Heart left ventricle (tissue), 13 donors: ENCODE results near the gene CUZD1.

Experiments used
- CTCF ChIP-seq, 12 donors: fragments of 200-600 bp; sonication (generic) in 4 of 12; IDR thresholded peaks; one replicate each; pipeline versions ENCODE4 v1.5.0 to v1.8.0; 2018 to 2022; ENCODE audit warnings: antibody characterized with exemption in 12 of 12, mild to moderate bottlenecking in 5 of 12
- POLR2A ChIP-seq, 2 donors: fragments of 450-650 bp; IDR thresholded peaks; one replicate each; pipeline ENCODE4 v1.6.1; 2017; ENCODE audit warnings: antibody characterized with exemption in 2 of 2, mild to moderate bottlenecking in 2 of 2, moderate library complexity in 2 of 2
- donor health status: ischemic (EF 13 %, LVEDD 7.1; RV severe dilation, severe dysfunction).
- donor health status: DM: no; HTN: yes; CAD: no.
- donor health status: DM: no; HTN: no; CAD: no.
- donor health status: ischemic (EF 25% LVEDD 6.9; RV normal size, moderate dysfunction).
- donor health status: ischemic (EF 25% LVEDD 5.7; RV mildly dilated, moderate dysfunction).
- donor health status: ischemic (EF 35%, LVEDD 5.7; RV mildly dilated, moderate dysfunction).
- donor health status: nonischemic (EF 11% LVEDD 7.7; RV severe dilation, severe dysfunction).
- donor health status: DM: yes; HTN: yes; CAD: no.
- donor health status: PGD.
- donor health status: ischemic (EF 29% LVEDD 5.4; RV normal size, mild dysfunction).
- donor health status: nonischemic (EF 23%, LVEDD 6.1; RV moderate dilation, normal function).

DNA sequence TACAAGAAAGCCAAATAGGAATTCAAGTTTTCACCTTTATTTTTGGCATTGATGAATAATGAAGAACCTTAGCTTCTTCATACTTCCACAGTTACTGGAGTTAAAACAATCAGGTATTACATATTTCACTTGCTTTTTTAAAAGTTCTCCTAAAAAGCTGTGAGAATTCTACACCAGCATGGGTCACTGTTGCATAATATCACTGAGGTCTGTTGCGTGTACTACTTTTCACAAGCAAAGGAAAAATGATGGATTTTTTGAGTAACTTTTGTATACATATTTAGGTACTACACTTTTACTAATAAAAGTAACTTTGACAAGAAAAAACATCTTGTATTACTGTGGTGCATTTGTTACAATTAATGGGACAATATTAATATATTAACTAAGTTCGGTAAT, 18.5 kb upstream of the CUZD1 start:
- TF ChIP-seq CTCF (IDR thresholded peaks at IDR 0.05) (no peak), POLR2A (IDR thresholded peaks at IDR 0.05) (no peak)
